Karpas-422 (cell line): ENCODE measurements around the gene TMC3. TPM values are rescaled to one million over a fixed set of nuclear protein-coding genes. Genes with fewer than 3 reads are reported as not detected.
"Not testable (repeated sequence)": the region's sequence is repeated elsewhere in the genome, so short reads cannot be mapped to it uniquely, and the experiment has no call there.

ENCODE experiments used
- DNase-seq: peaks from one replicate; pipeline ENCODE4 v3.0.0-alpha.2; 2015
- H2AFZ ChIP-seq: fragments of 200-600 bp; sonication (generic); 2 replicates; pipeline ENCODE4 v1.6.1; 2014; ENCODE audit warnings: antibody characterized with exemption, low read length, mixed read lengths
- H3K27ac ChIP-seq: fragments of 200-600 bp; sonication (generic); 2 replicates; pipeline ENCODE4 v1.5.1; 2014; ENCODE audit warnings: mild to moderate bottlenecking, low read length, moderate library complexity
- H3K27me3 ChIP-seq: fragments of 200-600 bp; sonication (generic); 2 replicates; pipeline ENCODE4 v1.6.1; 2014; ENCODE audit warnings: low read length, mixed read lengths
- H3K36me3 ChIP-seq: fragments of 200-600 bp; sonication (generic); 2 replicates; pipeline ENCODE4 v1.6.1; 2014; ENCODE audit warnings: low read length, mixed read lengths; ENCODE audit not compliant: insufficient read depth
- H3K4me1 ChIP-seq: fragments of 200-600 bp; sonication (generic); 2 replicates; pipeline ENCODE4 v1.6.1; 2014; ENCODE audit warnings: mild to moderate bottlenecking, low read length, mixed read lengths
- H3K4me2 ChIP-seq: fragments of 200-600 bp; sonication (generic); 2 replicates; pipeline ENCODE4 v1.6.1; 2014; ENCODE audit warnings: low read length, low read depth, mild to moderate bottlenecking; ENCODE audit not compliant: poor library complexity, severe bottlenecking
- H3K4me3 ChIP-seq: fragments of 200-600 bp; sonication (generic); 2 replicates; pipeline ENCODE4 v1.5.1; 2014; ENCODE audit warnings: mild to moderate bottlenecking, antibody characterized with exemption, low read length, mixed read lengths
- H3K79me2 ChIP-seq: fragments of 200-600 bp; sonication (generic); 2 replicates; pipeline ENCODE4 v1.6.1; 2014; ENCODE audit warnings: mild to moderate bottlenecking, low read length, mixed read lengths
- H3K9ac ChIP-seq: fragments of 200-600 bp; sonication (generic); 2 replicates; pipeline ENCODE4 v1.6.0; 2014; ENCODE audit warnings: low read length
- H3K9me2 ChIP-seq: fragments of 200-600 bp; sonication (generic), shearing (Covaris generic); replicated peaks from 2 replicates; pipeline ENCODE4 v1.6.0; 2014; ENCODE audit warnings: mild to moderate bottlenecking, low read length, moderate library complexity; ENCODE audit not compliant: insufficient read depth
- H3K9me3 ChIP-seq: fragments of 300-700, 200-600 bp; sonication (generic); 2 replicates; pipeline ENCODE4 v1.6.1; 2014; ENCODE audit warnings: low read length, mixed read lengths
- H4K20me1 ChIP-seq: fragments of 200-600 bp; sonication (generic); 2 replicates; pipeline ENCODE4 v1.6.1; 2014; ENCODE audit warnings: mild to moderate bottlenecking, antibody characterized with exemption, low read length, low read depth; ENCODE audit not compliant: insufficient read depth
- total RNA-seq: library from RNA; depleted of rRNA; stranded (reverse); fragments of >200 nt; shearing (Covaris generic); gene quantifications from 2 replicates; pipeline ENCODE4 v1.2.3, GENCODE V29; 2014; ENCODE audit warnings: low replicate concordance; rRNA removed

Gene TMC3
- total RNA-seq = not detected in 2 replicates

GRCh38 chr15:81373775-81374395, at the start of gene TMC3:
Gene TMC3 (minus strand): TSS chr15:81374213. CDS start chr15:81374077, 136 bp downstream.
- no peak for DNase-seq
- H3K27me3 ChIP-seq = no peaks in the 10 kb centered on the region
- no peak within 1 kb of the TSS for H2AFZ ChIP-seq
- no peak within 1 kb of the TSS for H3K27ac ChIP-seq
- H3K4me2 ChIP-seq = no peak within 1 kb of the TSS
- H3K4me1 ChIP-seq = peaks cover 4% of the 10 kb centered on the region; the same call in 1 of the 2 replicates
- H3K9ac ChIP-seq = no peak within 1 kb of the TSS
- H3K9me2 ChIP-seq = no peaks in the 10 kb centered on the region
- no peaks in the 10 kb centered on the region for H3K9me3 ChIP-seq
- H3K4me3 ChIP-seq = no peak within 1 kb of the TSS
- no peaks in the 10 kb centered on the region for H3K79me2 ChIP-seq
- H4K20me1 ChIP-seq = no peaks in the 10 kb centered on the region
- H3K36me3 ChIP-seq = no peaks in the 10 kb centered on the region

GRCh38 chr15:81421461-81421860, 47.4 kb upstream of the TMC3 start:
- H3K36me3 ChIP-seq = no peaks in the 10 kb centered on the region
- H3K4me3 ChIP-seq = no peak overlapping the region
- no peak overlapping the region for H3K9ac ChIP-seq
- H3K27ac ChIP-seq = no peak overlapping the region
- no peak overlapping the region for H2AFZ ChIP-seq
- no peaks in the 10 kb centered on the region for H4K20me1 ChIP-seq
- no peaks in the 10 kb centered on the region for H3K9me3 ChIP-seq
- H3K27me3 ChIP-seq = no peaks in the 10 kb centered on the region
- no peak overlapping the region for H3K4me2 ChIP-seq
- no peaks in the 10 kb centered on the region for H3K9me2 ChIP-seq
- no peak for DNase-seq
- H3K79me2 ChIP-seq = no peaks in the 10 kb centered on the region
- H3K4me1 ChIP-seq = no peaks in the 10 kb centered on the region

- no peaks in the 10 kb centered on the region for H3K9me3 ChIP-seq
- no peak overlapping the region for H3K9ac ChIP-seq
- H3K27me3 ChIP-seq = no peaks in the 10 kb centered on the region
- no peak overlapping the region for H3K4me2 ChIP-seq
- no peaks in the 10 kb centered on the region for H3K4me1 ChIP-seq
- no peaks in the 10 kb centered on the region for H3K79me2 ChIP-seq
- no peaks in the 10 kb centered on the region for H3K9me2 ChIP-seq
- no peaks in the 10 kb centered on the region for H3K36me3 ChIP-seq
- DNase-seq = no peak
- H3K27ac ChIP-seq = no peak overlapping the region
- H2AFZ ChIP-seq = no peak overlapping the region
- H4K20me1 ChIP-seq = no peaks in the 10 kb centered on the region
- H3K4me3 ChIP-seq = no peak overlapping the region
Observed at GRCh38 chr15:81419332-81419943, 45.4 kb upstream of the TMC3 start.

GRCh38 chr15:81418891-81419290, 44.9 kb upstream of the TMC3 start:
- no peak overlapping the region for H2AFZ ChIP-seq
- H3K4me3 ChIP-seq = no peak overlapping the region
- H3K4me2 ChIP-seq = no peak overlapping the region

GRCh38 chr15:81418444-81418843, 44.4 kb upstream of the TMC3 start:
- Histone ChIP-seq H3K4me2 (no peak overlapping the region), H3K9me3 (no peaks in the 10 kb centered on the region)
- no peak for DNase-seq

More at GRCh38 chr15:81418891-81419290, 44.9 kb upstream of the TMC3 start:
- H3K36me3 ChIP-seq = no peaks in the 10 kb centered on the region
- no peak for DNase-seq
- H3K27me3 ChIP-seq = no peaks in the 10 kb centered on the region
- H3K27ac ChIP-seq = no peak overlapping the region
- no peaks in the 10 kb centered on the region for H4K20me1 ChIP-seq
- no peaks in the 10 kb centered on the region for H3K9me3 ChIP-seq
- no peaks in the 10 kb centered on the region for H3K79me2 ChIP-seq
- H3K9me2 ChIP-seq = no peaks in the 10 kb centered on the region
- H3K4me1 ChIP-seq = no peaks in the 10 kb centered on the region
- no peak overlapping the region for H3K9ac ChIP-seq

GRCh38 chr15:81414274-81414968, 40.4 kb upstream of the TMC3 start:
- not testable (repeated sequence) for H3K9me2 ChIP-seq, DNase-seq, H3K4me1 ChIP-seq, H3K4me2 ChIP-seq, H3K27ac ChIP-seq, H4K20me1 ChIP-seq, H3K27me3 ChIP-seq, H3K79me2 ChIP-seq, H3K9me3 ChIP-seq, H2AFZ ChIP-seq, H3K9ac ChIP-seq, H3K4me3 ChIP-seq, H3K36me3 ChIP-seq

More at GRCh38 chr15:81418444-81418843, 44.4 kb upstream of the TMC3 start:
- Histone ChIP-seq H3K36me3 (no peaks in the 10 kb centered on the region), H3K9ac (no peak overlapping the region), H4K20me1 (no peaks in the 10 kb centered on the region), H3K4me1 (no peaks in the 10 kb centered on the region), H3K4me3 (no peak overlapping the region), H3K27me3 (no peaks in the 10 kb centered on the region), H3K27ac (no peak overlapping the region), H2AFZ (no peak overlapping the region), H3K9me2 (no peaks in the 10 kb centered on the region), H3K79me2 (no peaks in the 10 kb centered on the region)

GRCh38 chr15:81413851-81414250, 39.8 kb upstream of the TMC3 start:
- Histone ChIP-seq H3K4me2 (no peak overlapping the region), H3K27me3 (no peaks in the 10 kb centered on the region), H3K4me3 (no peak overlapping the region), H3K4me1 (no peaks in the 10 kb centered on the region), H3K9ac (no peak overlapping the region), H3K9me2 (no peaks in the 10 kb centered on the region), H3K36me3 (no peaks in the 10 kb centered on the region), H4K20me1 (no peaks in the 10 kb centered on the region), H3K9me3 (no peaks in the 10 kb centered on the region), H3K79me2 (no peaks in the 10 kb centered on the region), H2AFZ (no peak overlapping the region), H3K27ac (no peak overlapping the region)
- DNase-seq = no peak

GRCh38 chr15:81411969-81412633, 38.1 kb upstream of the TMC3 start:
- no peaks in the 10 kb centered on the region for H3K9me3 ChIP-seq
- no peak overlapping the region for H3K9ac ChIP-seq
- H3K4me3 ChIP-seq = no peak overlapping the region
- H3K4me1 ChIP-seq = no peaks in the 10 kb centered on the region
- H3K36me3 ChIP-seq = no peaks in the 10 kb centered on the region
- H3K27me3 ChIP-seq = no peaks in the 10 kb centered on the region
- DNase-seq = no peak
- H3K79me2 ChIP-seq = no peaks in the 10 kb centered on the region
- H3K4me2 ChIP-seq = no peak overlapping the region
- H4K20me1 ChIP-seq = no peaks in the 10 kb centered on the region
- no peaks in the 10 kb centered on the region for H3K9me2 ChIP-seq
- no peak overlapping the region for H2AFZ ChIP-seq
- no peak overlapping the region for H3K27ac ChIP-seq
